Measurements from ENCODE around the gene HES5. TPM values are rescaled to one million over a fixed set of nuclear protein-coding genes. Genes with fewer than 3 reads are reported as not detected.

Gene HES5
- polyA plus RNA-seq, 3 donors: 0.14 to 0.79 (median 0.76) TPM

DNA sequence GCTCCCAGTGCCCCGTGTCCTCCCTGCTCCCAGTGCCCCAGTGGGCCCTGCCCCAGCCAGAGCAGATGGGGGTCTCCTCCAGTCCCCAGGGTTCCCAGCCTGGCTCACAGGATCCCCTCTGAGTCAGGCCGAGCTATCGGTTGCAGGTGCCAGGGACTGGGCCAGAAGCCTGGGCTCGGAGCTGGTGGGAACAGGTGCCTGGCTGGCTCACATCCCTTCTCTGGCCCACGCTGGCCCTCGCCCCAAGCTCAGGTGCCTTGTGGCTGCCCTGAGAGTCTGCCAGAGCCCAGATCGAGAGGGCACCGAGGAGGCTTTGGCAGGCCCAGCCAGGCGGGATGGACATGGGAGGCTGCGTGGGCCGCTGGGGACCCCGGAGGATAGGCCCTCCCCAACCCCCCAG lies 35.0 kb downstream of the HES5 start:
- no peak for DNase-seq (ENCODE audit: extremely low read depth in 1 of 11, low read depth in 9 of 11, low spot score in 4 of 11)

DNA sequence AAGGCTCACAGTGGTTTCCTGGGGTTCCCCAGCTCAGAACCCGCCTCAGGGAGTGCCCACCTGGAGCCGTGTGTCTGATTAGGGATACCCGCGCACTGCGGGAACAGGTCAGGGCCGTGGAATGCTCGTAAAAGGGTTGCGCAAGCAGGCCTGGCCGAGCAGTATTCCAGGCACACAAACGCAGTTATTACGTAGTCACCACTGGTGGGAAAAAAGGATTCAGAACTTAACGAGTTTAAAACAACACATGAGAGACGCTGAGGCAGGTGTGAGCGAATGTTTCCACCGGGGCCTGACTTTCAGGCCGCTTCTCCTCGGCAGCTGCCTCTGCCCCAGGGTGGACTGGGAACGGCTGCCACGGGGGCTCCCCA lies 35.8 kb downstream of the HES5 start:
- DNase-seq (ENCODE audit: extremely low read depth in 1 of 11, low read depth in 9 of 11, low spot score in 4 of 11): no peak

DNA sequence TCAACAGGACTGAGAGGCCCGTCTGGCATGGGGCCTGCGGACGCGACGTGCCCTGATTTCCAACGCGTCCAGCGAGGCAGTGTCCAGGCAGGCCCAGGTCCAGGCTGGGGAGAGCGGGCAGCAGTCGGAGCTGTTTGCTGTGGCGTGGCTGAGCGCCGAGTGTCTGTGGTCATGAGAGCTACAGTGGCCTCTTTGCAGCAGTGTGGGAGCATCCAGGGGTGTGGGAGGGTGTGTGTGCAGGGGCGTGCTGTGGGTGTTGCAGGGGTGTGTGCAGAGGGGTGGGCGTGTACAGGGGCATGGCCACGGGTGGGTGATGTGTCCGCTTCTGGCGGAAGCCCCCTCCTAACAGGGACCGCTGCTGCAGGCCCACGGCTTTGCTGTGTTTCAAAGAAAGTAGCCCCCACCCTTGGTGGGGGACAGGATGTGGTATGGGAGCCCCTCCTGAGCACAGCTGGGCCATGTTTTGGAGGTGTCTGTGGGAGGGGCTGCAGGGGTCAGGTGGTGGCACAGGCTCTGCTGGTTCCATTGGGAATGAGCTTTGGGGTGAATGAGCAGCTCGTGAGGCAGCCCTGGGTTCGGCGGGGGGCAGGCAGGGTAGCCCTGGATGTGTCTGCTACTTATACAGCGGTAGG lies 36.3 kb downstream of the HES5 start:
- no peak for DNase-seq (ENCODE audit: extremely low read depth in 1 of 11, low read depth in 9 of 11, low spot score in 4 of 11)

DNA sequence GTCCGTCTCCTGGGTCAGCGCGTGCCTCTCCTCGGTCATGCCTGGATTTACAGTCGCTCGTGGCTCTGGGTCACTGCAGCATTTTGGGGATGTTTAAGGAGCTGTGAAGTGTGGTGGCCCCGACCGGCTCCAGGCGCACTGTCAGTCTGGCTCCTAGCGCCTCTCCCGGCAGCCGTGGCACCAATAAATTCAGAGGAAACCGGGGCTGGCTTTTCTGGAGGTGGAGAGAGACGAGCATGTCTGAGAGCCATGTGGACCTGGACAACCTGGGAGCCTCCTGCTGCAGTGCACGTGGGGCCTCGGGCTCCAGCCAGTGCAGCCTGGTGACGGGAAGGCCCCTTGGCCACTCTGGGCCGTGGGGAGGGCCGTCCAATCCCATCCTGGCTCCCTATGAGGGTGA lies 36.8 kb downstream of the HES5 start:
- no peak for DNase-seq (ENCODE audit: extremely low read depth in 1 of 11, low read depth in 9 of 11, low spot score in 4 of 11)

DNA sequence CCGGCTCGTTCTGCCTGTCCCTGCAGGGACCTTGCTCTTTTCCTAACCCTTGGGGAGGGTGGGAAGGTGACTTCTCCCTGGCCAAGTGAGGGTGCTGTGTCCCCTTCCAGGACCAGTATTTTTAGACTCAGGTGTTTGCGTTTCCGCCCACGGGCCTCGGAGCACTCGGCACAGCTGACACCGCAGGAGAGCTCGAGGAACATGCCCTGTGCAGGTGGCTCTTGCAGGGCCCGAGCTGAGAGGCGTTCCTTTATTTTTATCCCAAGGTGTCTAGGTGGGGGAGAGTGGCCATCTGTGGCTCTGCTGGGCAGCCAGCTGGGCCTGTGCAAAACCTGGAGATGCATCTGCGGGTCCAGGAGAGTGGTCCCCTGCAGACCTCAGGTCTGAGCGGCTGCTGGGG lies 38.0 kb downstream of the HES5 start:
- DNase-seq (ENCODE audit: extremely low read depth in 1 of 11, low read depth in 9 of 11, low spot score in 4 of 11): no peak

DNA sequence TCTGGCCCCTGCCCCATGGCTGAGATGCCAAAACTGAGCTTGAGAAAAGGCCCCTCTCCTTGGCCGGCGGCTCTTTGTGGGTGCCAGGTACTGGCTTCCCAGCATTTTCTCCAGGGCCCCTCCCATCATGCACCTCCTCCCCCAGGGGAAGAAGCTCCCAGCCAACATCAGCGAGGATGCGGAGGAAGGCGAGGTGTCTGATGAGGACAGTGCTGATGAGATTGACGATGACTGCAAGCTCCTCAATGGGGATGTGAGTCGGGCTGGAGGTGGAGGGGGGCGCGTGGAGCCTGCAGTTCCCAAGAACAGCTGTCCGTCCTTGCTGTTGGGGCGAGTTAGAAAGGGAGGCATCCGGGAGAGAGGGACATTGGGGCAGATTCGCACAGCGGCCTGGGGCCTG lies 40.4 kb downstream of the HES5 start:
- DNase-seq (ENCODE audit: extremely low read depth in 1 of 11, low read depth in 9 of 11, low spot score in 4 of 11): no peak

DNA sequence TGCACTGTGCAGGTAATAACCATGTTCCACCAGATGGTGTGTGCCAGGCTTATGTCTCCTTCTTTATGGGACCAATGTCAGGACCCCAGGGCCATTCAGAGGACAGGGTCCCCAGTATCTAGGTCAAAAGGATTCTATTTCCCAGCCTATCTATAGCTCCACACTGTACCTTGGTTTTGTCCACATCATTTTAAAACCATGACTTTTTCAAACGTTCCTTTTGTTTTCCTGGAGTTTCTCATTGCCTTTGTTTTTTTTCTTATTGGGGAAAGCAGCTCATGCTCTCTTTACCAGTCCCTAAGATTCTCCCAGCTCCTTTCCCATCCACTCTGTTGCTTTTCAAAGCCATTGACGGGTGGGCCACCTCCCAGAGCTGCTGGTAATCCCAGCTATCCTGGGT lies 41.4 kb downstream of the HES5 start:
- DNase-seq (ENCODE audit: extremely low read depth in 1 of 11, low read depth in 9 of 11, low spot score in 4 of 11): no peak

DNA sequence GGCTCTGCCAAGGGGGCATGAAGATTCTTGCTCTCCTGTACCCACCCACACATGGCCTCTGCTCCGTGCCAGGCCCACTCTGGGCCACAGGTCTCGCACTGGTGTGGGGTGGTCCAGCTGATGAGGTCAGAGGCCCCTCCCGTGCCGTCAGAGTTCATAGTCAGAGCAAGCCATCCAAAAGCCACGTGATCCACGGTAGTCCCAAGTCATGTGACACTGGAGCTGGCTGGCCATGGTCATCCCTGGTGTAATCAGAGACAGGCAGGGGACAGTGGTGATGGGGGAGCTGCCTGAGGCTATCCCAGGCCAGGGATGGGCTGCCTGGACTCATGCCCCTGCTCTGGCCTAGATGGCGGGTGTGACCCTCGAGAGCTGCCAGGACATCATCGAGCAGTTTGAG lies 43.5 kb downstream of the HES5 start:
- no peak for DNase-seq (ENCODE audit: extremely low read depth in 1 of 11, low read depth in 9 of 11, low spot score in 4 of 11)

DNA sequence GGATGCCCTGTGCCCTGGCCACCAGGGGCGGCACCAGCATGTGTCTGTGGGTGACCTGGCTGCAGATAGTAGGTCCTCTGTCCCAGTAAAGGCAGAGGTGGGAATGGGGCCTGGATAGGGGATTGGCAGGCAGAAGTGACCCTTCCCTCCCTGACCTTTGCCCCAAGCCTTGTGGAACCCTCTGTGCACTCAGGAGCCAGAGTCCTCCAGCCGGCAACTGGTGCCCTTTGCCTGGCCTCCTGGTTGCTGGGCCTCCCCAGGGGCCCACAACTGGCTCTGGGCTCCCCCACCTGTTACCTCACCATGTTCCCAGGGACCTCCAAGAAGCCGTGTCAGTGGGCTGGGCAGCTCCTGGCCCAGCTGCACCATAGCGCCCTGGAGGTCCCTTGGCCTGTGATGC lies 44.0 kb downstream of the HES5 start:
- DNase-seq (ENCODE audit: extremely low read depth in 1 of 11, low read depth in 9 of 11, low spot score in 4 of 11): no peak

DNA sequence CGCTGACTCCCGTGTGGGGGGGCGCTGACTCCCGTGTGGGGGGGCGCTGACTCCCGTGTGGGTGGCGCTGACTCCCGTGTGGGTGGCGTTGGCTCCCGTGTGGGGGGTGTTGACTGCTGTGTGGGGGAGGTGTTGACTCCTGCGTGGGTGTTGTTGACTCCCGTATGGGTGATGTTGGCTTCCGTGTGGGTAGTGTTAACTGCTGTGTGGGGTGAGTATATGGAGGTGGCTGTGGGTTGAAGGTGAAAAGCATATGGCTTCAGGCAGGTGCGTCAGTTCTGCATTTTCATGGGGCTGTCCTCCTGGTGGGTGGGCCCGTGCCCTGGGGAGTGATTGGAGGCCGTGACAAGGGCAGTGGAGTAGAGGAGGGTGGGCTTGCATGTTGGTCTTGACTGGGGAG lies 46.1 kb downstream of the HES5 start:
- DNase-seq (ENCODE audit: extremely low read depth in 1 of 11, low read depth in 9 of 11, low spot score in 4 of 11): no peak

DNA sequence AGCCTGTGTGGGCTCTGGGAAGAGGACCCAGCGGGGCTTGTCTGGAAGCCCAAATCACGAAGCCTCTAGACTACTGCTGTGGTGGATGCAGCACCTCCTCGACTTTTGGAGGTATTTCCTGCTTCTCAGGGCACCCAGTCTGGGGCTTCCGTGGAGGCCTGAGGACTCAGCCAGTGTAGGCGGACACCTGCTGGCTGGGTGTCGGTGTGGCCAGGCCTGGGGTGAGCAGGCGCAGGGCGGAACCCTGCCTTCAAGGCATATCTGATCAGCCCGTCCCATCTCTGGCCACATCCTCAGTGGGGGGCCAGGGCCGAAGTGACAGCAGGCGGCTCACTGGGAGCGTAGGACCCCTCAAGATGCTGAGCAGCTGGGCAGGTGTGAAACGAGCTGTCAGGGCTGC lies 47.0 kb downstream of the HES5 start:
- DNase-seq (ENCODE audit: extremely low read depth in 1 of 11, low read depth in 9 of 11, low spot score in 4 of 11): no peak

DNA sequence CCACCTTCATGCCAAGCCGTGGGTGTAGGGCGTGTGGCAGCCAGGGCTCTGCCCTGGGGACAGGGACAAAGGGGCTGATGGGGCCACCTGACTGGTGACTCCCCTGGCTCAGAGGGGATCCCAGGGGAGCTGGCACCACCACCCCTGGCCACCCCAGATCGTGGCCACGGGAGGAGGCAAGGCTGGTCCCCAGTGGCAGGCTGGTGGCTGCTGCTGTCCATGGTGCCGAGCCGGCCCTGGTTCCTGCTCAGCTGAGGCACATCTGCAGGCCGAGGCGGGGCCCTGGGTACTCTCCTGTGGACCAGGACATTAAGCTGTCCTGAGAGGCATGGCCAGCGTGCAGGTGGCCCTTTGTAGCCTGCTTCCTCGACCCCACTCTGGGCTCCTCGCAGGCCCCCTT lies 47.5 kb downstream of the HES5 start:
- no peak for DNase-seq (ENCODE audit: extremely low read depth in 1 of 11, low read depth in 9 of 11, low spot score in 4 of 11)

DNA sequence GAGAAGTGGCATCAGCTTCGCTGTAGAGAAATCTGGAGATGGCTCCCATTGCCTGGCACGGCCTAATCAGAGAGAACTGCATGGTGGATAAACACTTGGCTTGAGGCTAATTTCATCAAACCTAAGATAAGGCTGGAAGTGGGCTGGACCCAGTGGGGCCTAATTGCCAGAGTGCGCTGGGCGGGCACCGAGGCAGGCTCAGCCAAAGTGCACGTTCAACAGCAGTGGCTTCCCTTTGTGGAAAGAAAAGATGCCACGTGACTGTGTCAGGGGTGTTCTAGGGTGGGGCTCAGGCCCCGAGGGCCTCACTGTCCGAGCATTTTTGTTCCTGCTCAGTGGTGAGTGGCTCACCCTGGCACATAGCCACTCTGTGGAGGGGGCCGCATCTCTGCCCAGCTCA lies 48.2 kb downstream of the HES5 start:
- DNase-seq (ENCODE audit: extremely low read depth in 1 of 11, low read depth in 9 of 11, low spot score in 4 of 11): no peak

DNA sequence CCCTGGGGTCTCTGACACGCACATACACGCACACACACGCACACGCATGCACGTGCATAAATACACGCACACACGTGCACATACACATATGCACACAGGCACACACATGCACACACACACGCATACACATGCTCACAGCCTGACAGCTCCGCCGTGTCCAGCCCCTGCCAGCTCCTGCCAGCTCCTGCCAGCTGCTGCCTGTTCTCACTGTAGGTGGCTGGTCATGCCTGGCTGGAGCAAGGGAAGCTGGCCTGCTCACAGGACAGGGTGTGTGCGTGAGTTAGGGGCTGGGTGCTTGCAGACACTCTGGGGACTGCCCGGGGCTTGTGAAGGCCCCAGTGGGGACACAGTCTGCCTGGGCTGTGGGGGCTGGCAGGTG lies 49.1 kb downstream of the HES5 start:
- DNase-seq (ENCODE audit: extremely low read depth in 1 of 11, low read depth in 9 of 11, low spot score in 4 of 11): peak in 6 of 11 donors; percentile 40 to 65 (median 58)

DNA sequence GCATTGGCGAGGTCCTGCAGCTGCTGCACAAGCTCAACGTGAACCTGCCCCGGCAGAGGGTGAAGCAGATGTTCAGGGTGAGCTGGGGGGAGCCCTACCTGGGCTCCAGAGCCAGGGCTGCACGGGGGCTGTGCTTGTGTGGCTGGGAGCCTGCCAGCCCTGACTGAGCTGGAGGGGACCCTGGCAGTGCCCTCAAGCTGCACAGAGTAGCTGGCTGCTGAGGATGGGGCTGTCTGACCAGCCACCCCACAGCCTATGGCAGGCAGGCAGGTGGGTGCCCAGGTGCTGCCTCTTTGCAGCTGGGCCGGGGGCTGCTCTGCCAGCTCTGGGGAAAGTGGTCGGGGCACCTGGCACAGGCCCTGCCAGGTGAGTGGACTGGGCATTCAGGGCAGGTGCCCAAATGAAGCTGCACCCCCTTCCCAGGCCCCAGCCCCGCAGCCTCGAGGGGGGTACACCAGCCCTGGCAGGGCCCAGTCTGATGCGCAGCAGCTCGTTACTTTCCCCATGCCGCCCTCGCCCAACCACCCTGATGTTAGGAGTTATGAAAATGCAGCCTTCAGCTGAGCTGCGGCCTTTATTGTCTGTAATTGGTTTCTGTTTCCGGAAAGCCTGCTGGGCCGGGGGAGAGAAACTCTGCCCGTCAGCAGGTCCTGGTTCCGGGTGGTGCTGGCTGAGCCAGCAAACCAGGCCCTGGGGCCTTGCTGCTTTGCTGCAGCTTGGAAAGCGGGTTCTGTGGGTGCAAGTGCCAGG lies 49.7 kb downstream of the HES5 start:
- no peak for DNase-seq (ENCODE audit: extremely low read depth in 1 of 11, low read depth in 9 of 11, low spot score in 4 of 11)

DNA sequence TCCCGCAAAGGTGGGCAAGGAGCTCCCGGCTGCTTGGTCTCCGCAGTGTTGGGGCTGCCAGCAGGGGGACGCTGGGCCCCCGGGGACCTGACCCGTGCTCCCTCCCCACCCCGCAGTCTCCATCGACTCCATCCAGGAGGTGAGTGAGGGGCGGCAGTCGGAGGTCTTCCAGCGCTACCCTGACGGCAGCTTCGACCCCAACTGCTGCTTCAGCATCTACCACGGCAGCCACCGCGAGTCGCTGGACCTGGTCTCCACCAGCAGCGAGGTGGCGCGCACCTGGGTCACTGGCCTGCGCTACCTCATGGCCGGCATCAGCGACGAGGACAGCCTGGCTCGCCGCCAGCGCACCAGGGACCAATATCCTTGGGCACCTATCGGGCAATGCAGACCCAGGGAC lies 50.4 kb downstream of the HES5 start:
- DNase-seq (ENCODE audit: extremely low read depth in 1 of 11, low read depth in 9 of 11, low spot score in 4 of 11): no peak

DNA sequence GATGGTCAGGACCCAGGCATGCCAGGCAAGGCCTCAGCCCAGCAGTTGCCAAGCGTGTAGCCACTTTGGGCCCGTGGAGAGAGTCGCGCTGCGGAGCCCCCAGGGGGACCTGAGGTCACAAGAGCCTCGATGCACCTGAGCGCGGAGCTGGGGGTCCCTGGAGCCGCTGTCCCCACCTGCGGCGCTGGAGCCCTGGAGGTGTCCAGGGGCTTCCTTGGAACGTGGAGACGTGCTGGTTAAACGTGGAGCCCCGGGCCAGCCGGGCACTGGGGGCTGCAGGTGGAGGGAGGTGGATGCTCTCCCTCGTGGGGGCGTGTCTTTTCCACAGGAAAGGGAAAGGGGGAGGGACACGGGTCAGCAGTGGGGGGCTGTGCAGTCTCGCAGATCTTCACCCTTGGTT lies 50.9 kb downstream of the HES5 start:
- DNase-seq (ENCODE audit: extremely low read depth in 1 of 11, low read depth in 9 of 11, low spot score in 4 of 11): no peak

All from renal cortex interstitium (tissue), 11 donors.